Fibroblast of the aortic adventitia (primary cell): Measurements from ENCODE around the gene WNT9B. TPM values are rescaled to one million over a fixed set of nuclear protein-coding genes. Genes with fewer than 3 reads are reported as not detected.
A peak's percentile ranks its signal among the peaks of the same experiment; 100 is the strongest.

ENCODE experiments used
- DNase-seq: peaks from one replicate; pipeline ENCODE4 v3.0.0-alpha.2; 2010; ENCODE audit warnings: low read depth
- H3K4me3 ChIP-seq: 2 replicates; pipeline ENCODE4 v1.5.1; 2011; ENCODE audit warnings: low read depth, mild to moderate bottlenecking, control low read depth, low read length, moderate library complexity
- small RNA-seq: library from RNA; depleted of rRNA; stranded (forward); fragments of <200 nt; gene quantifications from one replicate; pipeline ENCODE3, GENCODE V24; 2012
- total RNA-seq: library from RNA; depleted of rRNA; stranded (reverse); fragments of >200 nt; gene quantifications from 2 replicates; pipeline ENCODE4 v1.2.3, GENCODE V29; 2012; ENCODE audit warnings: low replicate concordance
- TF ChIP-seq, protein P1 (sequence below): IDR thresholded peaks from 2 replicates; pipeline ENCODE4 v1.5.1; 2011; ENCODE audit warnings: mild to moderate bottlenecking, low read length, control low read depth, inconsistent platforms; ENCODE audit not compliant: insufficient read depth

WNT9B gene
- total RNA-seq, 1 donor, result 0.09 TPM

DNA sequence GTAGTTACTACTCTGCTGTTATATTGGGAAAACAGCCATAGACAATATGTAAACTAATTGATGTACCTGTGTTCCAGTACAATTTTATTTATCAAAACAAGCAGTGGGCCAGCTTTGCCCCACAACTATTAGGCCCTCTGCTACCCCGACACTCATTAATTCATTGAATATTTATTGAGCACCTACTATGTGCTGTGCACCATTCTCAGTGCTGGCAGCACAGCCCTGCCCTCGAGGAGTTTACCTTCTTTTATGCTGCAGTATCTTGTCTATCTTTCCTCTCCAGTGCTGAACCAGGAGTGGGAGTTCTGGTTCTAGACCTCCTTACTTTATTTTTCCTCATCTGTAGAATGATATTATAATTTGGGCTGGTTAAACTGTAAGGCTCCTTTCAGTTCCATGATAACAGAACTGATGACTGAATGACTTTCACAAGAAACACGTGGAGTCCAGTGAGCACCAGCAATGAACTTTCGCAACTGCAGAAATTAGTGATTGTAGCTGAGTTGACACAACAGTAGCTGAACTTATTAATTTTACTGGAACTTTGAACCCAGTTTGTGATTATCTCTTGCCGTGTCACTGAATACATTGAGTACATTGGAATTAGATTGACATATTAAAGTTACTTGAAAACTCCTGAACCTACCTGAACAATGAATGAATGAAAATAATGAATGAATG, 73.9 kb downstream of the WNT9B start:
- TF ChIP-seq, protein P1, sequence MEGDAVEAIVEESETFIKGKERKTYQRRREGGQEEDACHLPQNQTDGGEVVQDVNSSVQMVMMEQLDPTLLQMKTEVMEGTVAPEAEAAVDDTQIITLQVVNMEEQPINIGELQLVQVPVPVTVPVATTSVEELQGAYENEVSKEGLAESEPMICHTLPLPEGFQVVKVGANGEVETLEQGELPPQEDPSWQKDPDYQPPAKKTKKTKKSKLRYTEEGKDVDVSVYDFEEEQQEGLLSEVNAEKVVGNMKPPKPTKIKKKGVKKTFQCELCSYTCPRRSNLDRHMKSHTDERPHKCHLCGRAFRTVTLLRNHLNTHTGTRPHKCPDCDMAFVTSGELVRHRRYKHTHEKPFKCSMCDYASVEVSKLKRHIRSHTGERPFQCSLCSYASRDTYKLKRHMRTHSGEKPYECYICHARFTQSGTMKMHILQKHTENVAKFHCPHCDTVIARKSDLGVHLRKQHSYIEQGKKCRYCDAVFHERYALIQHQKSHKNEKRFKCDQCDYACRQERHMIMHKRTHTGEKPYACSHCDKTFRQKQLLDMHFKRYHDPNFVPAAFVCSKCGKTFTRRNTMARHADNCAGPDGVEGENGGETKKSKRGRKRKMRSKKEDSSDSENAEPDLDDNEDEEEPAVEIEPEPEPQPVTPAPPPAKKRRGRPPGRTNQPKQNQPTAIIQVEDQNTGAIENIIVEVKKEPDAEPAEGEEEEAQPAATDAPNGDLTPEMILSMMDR, result no peak
- no peak overlapping the region for H3K4me3 ChIP-seq
- DNase-seq, result no peak

DNA sequence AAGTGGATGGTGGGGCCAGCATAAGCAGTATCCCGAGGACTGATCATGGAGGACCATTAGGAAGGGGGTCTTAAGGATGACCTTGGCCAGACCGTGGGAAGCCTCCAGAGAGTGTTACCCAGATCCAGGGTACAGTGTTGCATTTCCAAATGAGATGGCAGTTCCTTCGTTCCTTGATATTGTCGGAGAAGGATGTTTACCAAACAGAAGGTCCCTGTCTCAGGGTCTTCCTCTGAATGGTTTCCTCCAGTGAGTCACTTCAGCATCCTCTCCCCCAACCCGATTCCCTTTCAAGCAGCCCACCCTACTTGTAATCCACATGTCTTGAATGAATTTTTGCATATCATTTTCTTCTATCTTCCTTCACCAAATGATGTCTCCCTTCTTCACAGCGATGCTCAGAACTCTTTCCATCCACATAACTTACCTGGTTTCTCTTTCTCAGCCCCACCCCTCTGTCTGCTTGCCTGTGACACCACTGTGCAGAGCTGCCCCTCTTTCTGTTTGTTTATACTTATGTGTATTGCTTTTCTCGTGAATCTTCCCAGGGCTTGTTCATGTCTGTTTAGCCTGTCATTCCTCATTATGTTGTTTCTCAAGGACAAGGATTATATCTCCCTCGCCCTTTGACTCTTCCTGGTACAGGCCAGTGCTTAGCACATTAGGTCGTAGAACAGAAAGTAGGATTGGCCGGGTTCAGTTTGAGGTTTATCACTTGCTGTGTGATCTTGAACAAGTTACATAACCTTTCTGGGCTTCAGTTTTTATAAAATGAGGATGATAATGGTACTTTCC, 77.3 kb downstream of the WNT9B start:
- H3K4me3 ChIP-seq, result no peak overlapping the region
- TF ChIP-seq, protein P1, result no peak
- DNase-seq, result no peak

DNA sequence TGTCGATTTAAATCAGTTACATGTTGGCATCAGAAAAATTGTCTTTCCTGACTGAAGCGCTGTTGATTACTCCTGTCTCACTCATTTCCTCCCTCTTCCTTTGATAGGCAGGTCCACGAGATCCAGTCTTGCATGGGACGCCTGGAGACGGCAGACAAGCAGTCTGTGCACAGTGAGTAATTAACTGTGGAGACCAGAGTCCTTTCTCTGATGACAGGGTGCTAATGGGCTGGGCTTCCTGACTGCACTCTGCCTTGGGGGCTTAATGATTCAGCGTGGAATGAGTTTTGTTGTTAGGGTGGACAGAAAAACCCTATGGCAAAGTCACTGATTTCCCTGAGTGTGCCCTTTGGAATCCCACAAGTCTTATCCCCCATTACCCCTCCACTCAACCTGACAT, 78.0 kb downstream of the WNT9B start:
- no peak for DNase-seq
- TF ChIP-seq, protein P1, result no peak
- H3K4me3 ChIP-seq, result no peak overlapping the region

DNA sequence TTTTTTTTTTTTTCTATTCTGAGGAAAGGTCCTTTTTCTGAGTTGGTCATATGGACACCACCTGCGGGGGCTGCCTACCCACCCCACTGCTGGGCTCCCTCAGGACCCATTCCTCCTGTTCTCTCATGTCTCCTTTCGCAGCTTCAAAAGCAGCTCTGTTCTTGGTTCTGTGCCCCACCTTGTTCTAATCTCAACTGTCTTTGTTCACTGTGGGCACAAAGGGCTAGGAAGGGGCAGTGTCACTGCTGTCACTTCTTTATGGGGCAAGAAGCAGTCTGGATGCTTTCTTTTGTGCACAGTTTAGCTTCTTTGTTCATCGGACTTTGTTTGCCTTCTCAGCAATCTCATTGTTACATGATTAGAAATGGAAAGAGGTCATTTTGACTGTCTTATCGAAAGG, 78.7 kb downstream of the WNT9B start:
- DNase-seq, result no peak
- H3K4me3 ChIP-seq, result no peak overlapping the region
- TF ChIP-seq, protein P1, result no peak

DNA sequence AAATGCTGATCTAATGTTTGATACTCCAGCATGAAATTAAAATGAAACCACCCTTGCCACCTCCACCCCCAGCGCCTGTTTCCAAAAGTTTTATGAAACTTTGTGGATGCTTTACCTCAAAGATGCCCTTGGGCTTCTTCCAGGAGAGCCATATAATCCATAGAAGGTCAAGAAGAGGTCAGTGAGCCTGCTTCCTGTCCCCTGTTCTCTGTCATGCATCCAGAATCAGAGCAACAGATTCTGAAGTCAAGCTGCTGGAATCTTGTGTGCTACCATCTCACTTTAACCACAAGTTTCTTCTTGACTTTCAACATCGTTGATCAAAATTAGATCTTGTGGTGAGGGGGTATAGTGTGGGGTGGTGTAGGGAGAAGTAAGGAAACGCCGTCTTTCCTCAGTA, 80.2 kb downstream of the WNT9B start:
- DNase-seq, result no peak
- TF ChIP-seq, protein P1, result no peak

DNA sequence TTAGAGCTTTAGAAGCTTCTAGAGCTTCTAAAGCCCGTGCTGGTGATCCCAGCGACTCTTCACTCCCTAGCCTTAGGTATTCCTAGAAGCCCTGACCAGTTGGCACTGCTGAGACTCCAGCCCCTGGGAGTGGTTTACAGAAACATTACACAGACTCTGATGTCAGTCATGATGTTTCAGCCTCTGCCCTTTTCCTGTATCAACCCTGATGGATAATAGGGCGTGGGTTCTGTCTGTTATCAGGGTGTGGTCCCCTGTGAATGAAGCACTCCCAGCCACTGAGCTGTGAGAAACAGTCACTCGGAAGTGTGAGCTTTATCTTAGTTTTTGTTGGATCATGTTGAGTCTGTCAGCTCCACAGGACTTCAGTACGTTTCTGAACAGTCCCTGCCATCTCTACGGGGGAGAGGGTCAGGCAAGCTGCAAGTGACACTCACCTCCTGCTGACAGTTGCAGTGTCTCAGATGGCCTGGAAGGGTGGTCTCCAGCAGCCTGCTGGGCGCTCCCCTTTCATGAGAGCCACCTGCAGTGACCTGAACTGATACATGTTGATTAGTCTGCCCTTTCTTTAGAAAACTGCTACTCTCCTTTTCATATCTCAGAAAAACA, 84.4 kb downstream of the WNT9B start:
- TF ChIP-seq, protein P1, result no peak
- no peak overlapping the region for H3K4me3 ChIP-seq
- peak; percentile 88 for DNase-seq

More for the DNA sequence above, 80.2 kb downstream of the WNT9B start:
- H3K4me3 ChIP-seq, result no peak overlapping the region

Small RNAs within 50 kb of the gene (small RNA-seq; reads per million reads assigned to genes)
- gene RNU6ATAC3P, result 0.38 reads per million

Other genes with a start within 250 kb of the WNT9B start
- 0.63 and 0.65 TPM in 2 replicates for gene WNT3, start 32.9 kb upstream of the WNT9B start, total RNA-seq
- 35.4 and 49.3 TPM in 2 replicates for gene GOSR2, start 71.6 kb downstream of the WNT9B start, total RNA-seq
- not detected in 2 replicates for gene RPRML, start 127.7 kb downstream of the WNT9B start, total RNA-seq